ENCODE results near the gene SF3B5.

Gene SF3B5

GRCh38 chr6:144119376-144119775 lies 24.0 kb upstream of the SF3B5 start:
- no peak for TF ChIP-seq CTCF (IDR thresholded peaks at IDR 0.05; ENCODE audit: low read depth, low read length)
- H3K36me3 ChIP-seq: no peaks in the 10 kb centered on the region
- no peak overlapping the region for H3K27ac ChIP-seq
- no peak for DNase-seq
- H3K9me3 ChIP-seq (ENCODE audit: severe bottlenecking): no peaks in the 10 kb centered on the region
- no peak overlapping the region for H3K4me3 ChIP-seq (ENCODE audit: low read depth, low read length)
- H3K27me3 ChIP-seq (ENCODE audit: insufficient read depth, low read depth, severe bottlenecking): no peaks in the 10 kb centered on the region

GRCh38 chr6:144115219-144115618 lies 19.8 kb upstream of the SF3B5 start:
- TF ChIP-seq CTCF (IDR thresholded peaks at IDR 0.05; ENCODE audit: low read depth, low read length): no peak
- H3K4me3 ChIP-seq (ENCODE audit: low read depth, low read length): no peak overlapping the region
- no peaks in the 10 kb centered on the region for H3K27me3 ChIP-seq (ENCODE audit: insufficient read depth, low read depth, severe bottlenecking)
- no peak for DNase-seq
- H3K9me3 ChIP-seq (ENCODE audit: severe bottlenecking): no peaks in the 10 kb centered on the region
- no peak overlapping the region for H3K27ac ChIP-seq
- H3K36me3 ChIP-seq: no peaks in the 10 kb centered on the region

- Histone ChIP-seq H3K36me3 (no peaks in the 10 kb centered on the region), H3K27ac (no peak overlapping the region), H3K4me3 (ENCODE audit: low read depth, low read length) (no peak overlapping the region), H3K27me3 (ENCODE audit: insufficient read depth, low read depth, severe bottlenecking) (no peaks in the 10 kb centered on the region), H3K9me3 (ENCODE audit: severe bottlenecking) (no peaks in the 10 kb centered on the region)
- DNase-seq: no peak
- no peak for TF ChIP-seq CTCF (IDR thresholded peaks at IDR 0.05; ENCODE audit: low read depth, low read length)
Observed at GRCh38 chr6:144113366-144113765, 18.0 kb upstream of the SF3B5 start.

- no peak for DNase-seq
- no peak overlapping the region for H3K4me3 ChIP-seq (ENCODE audit: low read depth, low read length)
- H3K27me3 ChIP-seq (ENCODE audit: insufficient read depth, low read depth, severe bottlenecking): no peaks in the 10 kb centered on the region
- no peaks in the 10 kb centered on the region for H3K9me3 ChIP-seq (ENCODE audit: severe bottlenecking)
- no peaks in the 10 kb centered on the region for H3K36me3 ChIP-seq
- no peak overlapping the region for H3K27ac ChIP-seq
- no peak for TF ChIP-seq CTCF (IDR thresholded peaks at IDR 0.05; ENCODE audit: low read depth, low read length)
Observed at GRCh38 chr6:144110210-144110609, 14.8 kb upstream of the SF3B5 start.

- Histone ChIP-seq H3K27ac (no peak overlapping the region), H3K36me3 (no peaks in the 10 kb centered on the region), H3K4me3 (ENCODE audit: low read depth, low read length) (no peak overlapping the region), H3K27me3 (ENCODE audit: insufficient read depth, low read depth, severe bottlenecking) (no peaks in the 10 kb centered on the region), H3K9me3 (ENCODE audit: severe bottlenecking) (no peaks in the 10 kb centered on the region)
- DNase-seq: no peak
- TF ChIP-seq CTCF (IDR thresholded peaks at IDR 0.05; ENCODE audit: low read depth, low read length): no peak
Observed at GRCh38 chr6:144106206-144106605, 10.8 kb upstream of the SF3B5 start.

GRCh38 chr6:144104898-144105487 lies 9.6 kb upstream of the SF3B5 start:
- no peaks in the 10 kb centered on the region for H3K27me3 ChIP-seq (ENCODE audit: insufficient read depth, low read depth, severe bottlenecking)
- peak; percentile 30 for TF ChIP-seq CTCF (IDR thresholded peaks at IDR 0.05; ENCODE audit: low read depth, low read length)
- H3K36me3 ChIP-seq: no peaks in the 10 kb centered on the region
- H3K9me3 ChIP-seq (ENCODE audit: severe bottlenecking): no peaks in the 10 kb centered on the region
- no peak overlapping the region for H3K27ac ChIP-seq
- DNase-seq: peak; percentile 17
- no peak overlapping the region for H3K4me3 ChIP-seq (ENCODE audit: low read depth, low read length)
